ENCODE data around the gene SLC16A14. TPM values are rescaled to one million over a fixed set of nuclear protein-coding genes. Genes with fewer than 3 reads are reported as not detected.

SLC16A14 gene
- total and polyA plus RNA-seq, 2 donors: 3.5 to 4.4 TPM

DNA sequence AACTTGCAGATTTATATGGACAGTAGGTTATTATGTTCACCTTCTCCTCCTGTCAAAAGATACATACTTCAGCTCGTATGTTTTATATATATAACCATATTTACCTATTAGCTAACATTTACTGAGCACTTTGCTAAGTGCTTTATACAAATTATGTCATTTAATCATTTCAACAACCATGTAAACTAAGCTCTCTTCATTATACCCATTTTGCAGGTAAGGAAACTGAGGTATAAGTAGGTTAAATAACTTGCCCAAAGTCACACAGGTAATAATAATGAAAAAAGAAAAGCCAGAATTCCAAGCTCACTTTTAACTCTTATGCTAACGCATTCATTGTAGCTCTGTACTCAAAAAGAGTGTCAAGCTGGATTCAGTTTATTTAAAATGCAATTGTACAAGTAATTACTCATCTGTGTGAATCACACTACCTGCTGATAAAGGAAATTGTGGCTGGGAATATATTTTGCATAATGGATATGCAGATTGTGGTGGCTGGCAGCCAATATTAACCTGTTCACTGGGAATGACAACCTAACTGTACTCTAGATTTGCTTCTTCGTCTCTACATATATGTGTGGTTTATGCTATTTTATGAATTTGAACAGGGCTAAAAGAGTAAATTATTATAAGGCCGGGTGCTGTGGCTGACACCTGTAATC is 20.6 kb downstream of the SLC16A14 start:
- H3K9me3 ChIP-seq (ENCODE audit: control insufficient read depth in 2 of 2, insufficient read depth in 1 of 2, low read length in 1 of 2): no peaks in the 10 kb centered on the region
- 96% methylated on average over 4 of the region's 4 CpGs for WGBS
- no peaks in the 10 kb centered on the region for H3K27me3 ChIP-seq (ENCODE audit: control insufficient read depth in 2 of 2, insufficient read depth in 1 of 2, low read length in 1 of 2)
- H3K27ac ChIP-seq (ENCODE audit: low read depth in 1 of 2, low read length in 1 of 2): no peak overlapping the region
- H3K4me3 ChIP-seq (ENCODE audit: low read length in 2 of 2): no peak overlapping the region
- H3K36me3 ChIP-seq (ENCODE audit: control insufficient read depth in 2 of 2, insufficient read depth in 2 of 2, low read length in 1 of 2): no peaks in the 10 kb centered on the region
- DNase-seq (ENCODE audit: low read depth in 6 of 9, low spot score in 9 of 9): no peak
- no peaks in the 10 kb centered on the region for H3K4me1 ChIP-seq (ENCODE audit: control insufficient read depth in 2 of 2, insufficient read depth in 2 of 2, low read length in 2 of 2)

DNA sequence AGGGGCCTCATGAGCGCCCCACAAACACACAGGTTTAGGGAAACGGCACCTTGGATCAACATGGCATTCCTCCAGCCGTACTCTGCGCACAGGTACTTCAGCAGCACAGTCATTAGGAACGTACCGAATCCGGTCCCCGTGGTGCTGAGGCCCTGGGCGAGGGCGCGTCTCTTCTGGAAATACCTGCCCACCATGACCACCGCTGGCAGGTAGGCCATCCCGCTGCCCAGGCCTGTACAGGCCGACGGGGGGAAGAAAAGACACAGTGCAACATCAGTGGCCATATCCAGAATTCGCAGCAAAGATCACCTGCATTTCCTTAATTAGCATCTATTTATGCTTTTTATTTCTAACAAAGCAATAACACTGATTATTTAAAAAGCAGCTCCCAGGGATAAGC is 22.2 kb downstream of the SLC16A14 start:
- DNase-seq (ENCODE audit: low read depth in 6 of 9, low spot score in 9 of 9): no peak
- no peaks in the 10 kb centered on the region for H3K27me3 ChIP-seq (ENCODE audit: control insufficient read depth in 2 of 2, insufficient read depth in 1 of 2, low read length in 1 of 2)
- WGBS: 97% methylated on average over 16 of the region's 16 CpGs
- no peaks in the 10 kb centered on the region for H3K36me3 ChIP-seq (ENCODE audit: control insufficient read depth in 2 of 2, insufficient read depth in 2 of 2, low read length in 1 of 2)
- no peaks in the 10 kb centered on the region for H3K9me3 ChIP-seq (ENCODE audit: control insufficient read depth in 2 of 2, insufficient read depth in 1 of 2, low read length in 1 of 2)
- no peak overlapping the region for H3K4me3 ChIP-seq (ENCODE audit: low read length in 2 of 2)
- H3K27ac ChIP-seq (ENCODE audit: low read depth in 1 of 2, low read length in 1 of 2): no peak overlapping the region
- no peaks in the 10 kb centered on the region for H3K4me1 ChIP-seq (ENCODE audit: control insufficient read depth in 2 of 2, insufficient read depth in 2 of 2, low read length in 2 of 2)

DNA sequence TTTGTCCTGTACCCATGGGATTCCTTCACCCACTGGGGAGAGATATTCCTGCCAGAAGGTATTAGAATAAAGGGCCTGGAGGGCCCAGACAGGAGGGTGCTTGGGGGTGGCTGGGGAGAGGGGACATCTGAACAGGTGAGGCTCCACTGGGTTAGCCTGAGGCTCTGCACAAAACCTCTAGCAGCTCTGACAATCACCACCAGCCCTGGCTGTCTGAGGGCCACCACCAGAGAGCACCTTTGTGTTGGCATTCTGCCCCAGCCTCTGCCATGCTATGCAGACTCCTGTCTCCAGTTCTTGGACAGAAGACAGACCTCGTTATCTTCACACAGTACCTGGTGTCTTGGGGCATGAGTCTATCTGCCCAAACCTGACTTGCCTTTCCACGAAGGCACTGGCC is 25.3 kb downstream of the SLC16A14 start:
- no peak for DNase-seq (ENCODE audit: low read depth in 6 of 9, low spot score in 9 of 9)

DNA sequence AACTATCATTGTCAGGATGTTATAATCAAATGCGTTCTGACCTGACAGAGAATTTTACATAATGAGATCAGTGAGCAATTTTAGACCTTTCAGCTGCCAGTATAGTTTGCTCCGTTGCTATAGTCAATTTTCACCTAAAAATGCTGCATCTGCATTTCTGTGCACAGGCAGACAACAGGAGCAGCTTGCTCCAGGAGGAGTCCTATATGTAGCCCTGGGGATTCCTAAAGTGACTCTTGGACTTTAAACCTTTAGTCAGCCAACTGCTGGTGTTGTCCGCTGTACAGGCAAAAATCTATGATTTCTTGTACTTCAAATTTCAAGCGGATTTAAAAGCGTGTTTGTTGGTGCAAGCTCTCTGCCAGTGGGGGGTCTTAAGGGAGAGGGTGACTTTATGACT is 25.7 kb downstream of the SLC16A14 start:
- Histone ChIP-seq H3K27ac (ENCODE audit: low read depth in 1 of 2, low read length in 1 of 2) (no peak overlapping the region), H3K9me3 (ENCODE audit: control insufficient read depth in 2 of 2, insufficient read depth in 1 of 2, low read length in 1 of 2) (no peaks in the 10 kb centered on the region), H3K36me3 (ENCODE audit: control insufficient read depth in 2 of 2, insufficient read depth in 2 of 2, low read length in 1 of 2) (no peaks in the 10 kb centered on the region), H3K4me3 (ENCODE audit: low read length in 2 of 2) (no peak overlapping the region), H3K27me3 (ENCODE audit: control insufficient read depth in 2 of 2, insufficient read depth in 1 of 2, low read length in 1 of 2) (no peaks in the 10 kb centered on the region), H3K4me1 (ENCODE audit: control insufficient read depth in 2 of 2, insufficient read depth in 2 of 2, low read length in 2 of 2) (no peaks in the 10 kb centered on the region)
- 88% methylated on average over 5 of the region's 5 CpGs for WGBS
- DNase-seq (ENCODE audit: low read depth in 6 of 9, low spot score in 9 of 9): no peak

More for the DNA sequence above, 25.3 kb downstream of the SLC16A14 start:
- WGBS: 95% methylated on average over 2 of the region's 2 CpGs
- Histone ChIP-seq H3K27me3 (ENCODE audit: control insufficient read depth in 2 of 2, insufficient read depth in 1 of 2, low read length in 1 of 2) (no peaks in the 10 kb centered on the region), H3K27ac (ENCODE audit: low read depth in 1 of 2, low read length in 1 of 2) (no peak overlapping the region), H3K36me3 (ENCODE audit: control insufficient read depth in 2 of 2, insufficient read depth in 2 of 2, low read length in 1 of 2) (no peaks in the 10 kb centered on the region), H3K9me3 (ENCODE audit: control insufficient read depth in 2 of 2, insufficient read depth in 1 of 2, low read length in 1 of 2) (no peaks in the 10 kb centered on the region), H3K4me1 (ENCODE audit: control insufficient read depth in 2 of 2, insufficient read depth in 2 of 2, low read length in 2 of 2) (no peaks in the 10 kb centered on the region), H3K4me3 (ENCODE audit: low read length in 2 of 2) (no peak overlapping the region)

DNA sequence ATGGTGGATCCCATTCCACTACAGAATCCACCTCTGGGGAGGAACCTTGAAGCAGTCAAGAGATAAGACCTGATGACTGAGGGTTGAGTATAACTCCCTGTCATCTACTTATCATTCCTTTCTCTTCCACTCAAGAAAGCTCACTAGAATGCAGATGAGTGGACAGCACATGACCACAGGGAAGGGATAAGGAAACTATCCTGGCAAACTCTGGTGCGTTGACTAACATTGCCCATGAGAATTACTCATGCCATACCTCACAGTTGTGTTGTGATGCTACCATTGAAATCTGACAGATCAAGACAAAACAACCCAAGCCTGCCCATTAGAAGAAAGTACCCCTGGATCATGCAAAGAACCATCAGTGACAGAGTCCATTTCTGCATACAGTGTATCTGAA is 26.5 kb downstream of the SLC16A14 start:
- Histone ChIP-seq H3K4me1 (ENCODE audit: control insufficient read depth in 2 of 2, insufficient read depth in 2 of 2, low read length in 2 of 2) (no peaks in the 10 kb centered on the region), H3K9me3 (ENCODE audit: control insufficient read depth in 2 of 2, insufficient read depth in 1 of 2, low read length in 1 of 2) (no peaks in the 10 kb centered on the region), H3K27ac (ENCODE audit: low read depth in 1 of 2, low read length in 1 of 2) (no peak overlapping the region), H3K27me3 (ENCODE audit: control insufficient read depth in 2 of 2, insufficient read depth in 1 of 2, low read length in 1 of 2) (no peaks in the 10 kb centered on the region), H3K36me3 (ENCODE audit: control insufficient read depth in 2 of 2, insufficient read depth in 2 of 2, low read length in 1 of 2) (no peaks in the 10 kb centered on the region), H3K4me3 (ENCODE audit: low read length in 2 of 2) (no peak overlapping the region)
- no peak for DNase-seq (ENCODE audit: low read depth in 6 of 9, low spot score in 9 of 9)
- 100% methylated on average over 1 of the region's 1 CpG for WGBS

DNA sequence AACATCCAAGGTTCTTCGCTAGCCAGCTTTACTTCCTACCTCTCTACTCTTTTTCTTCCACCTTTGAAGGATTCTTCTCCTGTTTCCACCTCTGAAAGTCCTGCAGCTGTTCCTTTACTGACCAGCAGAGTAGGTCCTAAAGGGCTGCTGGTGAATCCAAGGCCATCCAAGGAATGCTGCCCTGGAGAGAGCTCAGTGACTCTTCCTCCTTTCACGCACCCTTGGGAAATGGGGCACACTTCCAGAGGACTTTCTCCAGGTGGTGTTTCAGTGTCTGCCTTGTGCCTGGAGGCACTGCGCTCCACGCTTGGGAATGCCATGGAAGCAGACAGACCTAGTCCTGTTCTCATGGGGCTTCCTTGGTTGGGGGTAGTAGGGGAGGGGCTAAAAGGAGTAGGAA is 45.4 kb downstream of the SLC16A14 start:
- no peaks in the 10 kb centered on the region for H3K9me3 ChIP-seq (ENCODE audit: control insufficient read depth in 2 of 2, insufficient read depth in 1 of 2, low read length in 1 of 2)
- H3K4me1 ChIP-seq (ENCODE audit: control insufficient read depth in 2 of 2, insufficient read depth in 2 of 2, low read length in 2 of 2): no peaks in the 10 kb centered on the region
- H3K27ac ChIP-seq (ENCODE audit: low read depth in 1 of 2, low read length in 1 of 2): no peak overlapping the region
- H3K27me3 ChIP-seq (ENCODE audit: control insufficient read depth in 2 of 2, insufficient read depth in 1 of 2, low read length in 1 of 2): no peaks in the 10 kb centered on the region
- DNase-seq (ENCODE audit: low read depth in 6 of 9, low spot score in 9 of 9): no peak
- H3K4me3 ChIP-seq (ENCODE audit: low read length in 2 of 2): no peak overlapping the region
- no peaks in the 10 kb centered on the region for H3K36me3 ChIP-seq (ENCODE audit: control insufficient read depth in 2 of 2, insufficient read depth in 2 of 2, low read length in 1 of 2)
- 97% methylated on average over 4 of the region's 4 CpGs for WGBS

DNA sequence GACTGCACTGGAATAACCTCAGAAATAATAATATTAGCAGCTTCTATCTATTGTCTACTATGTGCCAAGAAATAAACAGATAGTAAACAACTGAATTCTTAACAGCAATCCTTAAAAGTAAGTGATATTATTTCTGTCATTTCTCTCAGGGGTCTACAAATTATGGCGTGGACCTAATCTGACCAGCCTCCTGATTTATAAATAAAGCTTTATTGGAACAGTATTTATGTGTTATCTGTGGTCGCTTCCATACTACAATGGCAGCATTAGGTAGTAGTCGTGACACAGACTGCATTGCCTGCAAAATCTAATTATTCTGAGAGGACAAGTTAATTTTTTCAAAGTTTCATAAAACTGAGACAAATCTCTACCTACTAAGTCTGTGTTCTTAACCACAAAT is 49.0 kb downstream of the SLC16A14 start:
- Histone ChIP-seq H3K36me3 (ENCODE audit: control insufficient read depth in 2 of 2, insufficient read depth in 2 of 2, low read length in 1 of 2) (no peaks in the 10 kb centered on the region), H3K27ac (ENCODE audit: low read depth in 1 of 2, low read length in 1 of 2) (no peak overlapping the region), H3K9me3 (ENCODE audit: control insufficient read depth in 2 of 2, insufficient read depth in 1 of 2, low read length in 1 of 2) (no peaks in the 10 kb centered on the region), H3K4me1 (ENCODE audit: control insufficient read depth in 2 of 2, insufficient read depth in 2 of 2, low read length in 2 of 2) (no peaks in the 10 kb centered on the region), H3K4me3 (ENCODE audit: low read length in 2 of 2) (no peak overlapping the region), H3K27me3 (ENCODE audit: control insufficient read depth in 2 of 2, insufficient read depth in 1 of 2, low read length in 1 of 2) (no peaks in the 10 kb centered on the region)
- no peak for DNase-seq (ENCODE audit: low read depth in 6 of 9, low spot score in 9 of 9)
- WGBS: 95% methylated on average over 3 of the region's 3 CpGs

DNA sequence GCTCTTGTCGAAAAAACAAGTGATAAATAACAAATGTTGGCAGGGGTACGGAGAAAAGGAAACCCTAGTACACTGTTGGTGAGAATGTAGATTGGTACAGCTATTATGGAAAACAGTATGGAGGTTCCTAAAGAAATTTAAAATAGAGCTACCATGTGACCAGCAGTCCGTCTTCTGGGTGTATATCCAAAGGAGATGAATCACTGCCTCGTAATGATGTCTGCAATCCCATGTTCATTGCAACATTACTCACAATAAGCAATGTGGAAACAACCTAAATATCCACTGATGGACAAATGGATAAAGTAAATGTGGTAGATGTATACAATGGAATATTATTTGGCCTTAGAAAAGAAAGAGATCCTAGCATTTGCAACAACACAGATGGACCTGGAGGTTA is 50.6 kb downstream of the SLC16A14 start:
- Histone ChIP-seq H3K27me3 (ENCODE audit: control insufficient read depth in 2 of 2, insufficient read depth in 1 of 2, low read length in 1 of 2) (no peaks in the 10 kb centered on the region), H3K36me3 (ENCODE audit: control insufficient read depth in 2 of 2, insufficient read depth in 2 of 2, low read length in 1 of 2) (no peaks in the 10 kb centered on the region), H3K4me3 (ENCODE audit: low read length in 2 of 2) (no peak overlapping the region), H3K27ac (ENCODE audit: low read depth in 1 of 2, low read length in 1 of 2) (no peak overlapping the region), H3K4me1 (ENCODE audit: control insufficient read depth in 2 of 2, insufficient read depth in 2 of 2, low read length in 2 of 2) (no peaks in the 10 kb centered on the region), H3K9me3 (ENCODE audit: control insufficient read depth in 2 of 2, insufficient read depth in 1 of 2, low read length in 1 of 2) (no peaks in the 10 kb centered on the region)
- WGBS: 98% methylated on average over 4 of the region's 4 CpGs
- no peak for DNase-seq (ENCODE audit: low read depth in 6 of 9, low spot score in 9 of 9)

DNA sequence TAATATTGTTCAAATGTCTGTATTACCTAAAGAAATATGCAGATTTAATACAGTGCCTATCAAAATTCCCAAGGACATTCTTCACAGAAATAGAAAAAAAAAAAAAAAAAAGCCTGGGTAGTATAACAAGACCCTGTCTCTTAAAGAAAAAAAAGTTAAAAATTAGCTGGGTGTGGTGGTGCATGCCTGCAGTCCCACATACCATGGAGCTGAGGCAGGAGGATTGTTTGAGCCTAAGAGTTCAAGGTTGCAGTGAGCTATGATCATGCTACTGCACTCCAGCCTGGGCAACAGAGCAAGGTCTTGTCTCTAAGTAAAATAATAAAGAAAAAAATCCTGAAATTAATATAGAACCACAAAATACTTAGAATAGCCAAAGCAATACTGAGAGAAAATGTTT is 51.9 kb downstream of the SLC16A14 start:
- Histone ChIP-seq H3K9me3 (ENCODE audit: control insufficient read depth in 2 of 2, insufficient read depth in 1 of 2, low read length in 1 of 2) (no peaks in the 10 kb centered on the region), H3K27ac (ENCODE audit: low read depth in 1 of 2, low read length in 1 of 2) (no peak overlapping the region), H3K27me3 (ENCODE audit: control insufficient read depth in 2 of 2, insufficient read depth in 1 of 2, low read length in 1 of 2) (no peaks in the 10 kb centered on the region), H3K4me1 (ENCODE audit: control insufficient read depth in 2 of 2, insufficient read depth in 2 of 2, low read length in 2 of 2) (no peaks in the 10 kb centered on the region), H3K4me3 (ENCODE audit: low read length in 2 of 2) (no peak overlapping the region), H3K36me3 (ENCODE audit: control insufficient read depth in 2 of 2, insufficient read depth in 2 of 2, low read length in 1 of 2) (no peaks in the 10 kb centered on the region)
- no peak for DNase-seq (ENCODE audit: low read depth in 6 of 9, low spot score in 9 of 9)

All from thymus (tissue), 11 donors.